DMS153 (cell line): Measurements from ENCODE around the gene SH3BP5L.
"Not testable (repeated sequence)": the region's sequence is repeated elsewhere in the genome, so short reads cannot be mapped to it uniquely, and the experiment has no call there.

Experiments used
- DNase-seq: peaks from one replicate; lab custom pipeline; 2025; lab: John Stamatoyannopoulos, UW

The SH3BP5L gene

GRCh38 chr1:248850536-248851251 lies 25.0 kb upstream of the SH3BP5L start:
- no peak for DNase-seq

GRCh38 chr1:248850124-248850523 lies 24.4 kb upstream of the SH3BP5L start:
- DNase-seq: no peak

DNA sequence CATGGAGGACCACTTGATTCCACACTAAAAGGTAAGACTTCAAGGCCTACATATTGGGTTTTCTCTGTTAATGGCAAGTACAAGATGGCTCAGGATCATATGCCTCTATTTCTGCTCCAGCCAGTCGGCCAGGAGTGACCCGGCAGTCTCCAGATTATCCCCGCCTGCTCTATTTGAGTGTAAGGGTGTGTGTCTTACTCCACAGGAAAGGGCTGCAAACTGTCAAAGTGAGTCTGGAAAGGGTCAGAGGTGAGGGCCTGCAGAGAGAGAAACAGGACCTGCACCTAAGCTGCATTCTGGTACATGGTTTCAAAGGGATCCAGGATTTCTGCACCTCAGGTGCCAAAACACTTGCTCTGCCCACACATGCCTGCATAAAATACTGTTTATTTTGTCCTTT lies 23.9 kb upstream of the SH3BP5L start:
- no peak for DNase-seq

- DNase-seq: no peak
These were observed 23.4 kb upstream of the SH3BP5L start for GRCh38 chr1:248849152-248849551.

DNA sequence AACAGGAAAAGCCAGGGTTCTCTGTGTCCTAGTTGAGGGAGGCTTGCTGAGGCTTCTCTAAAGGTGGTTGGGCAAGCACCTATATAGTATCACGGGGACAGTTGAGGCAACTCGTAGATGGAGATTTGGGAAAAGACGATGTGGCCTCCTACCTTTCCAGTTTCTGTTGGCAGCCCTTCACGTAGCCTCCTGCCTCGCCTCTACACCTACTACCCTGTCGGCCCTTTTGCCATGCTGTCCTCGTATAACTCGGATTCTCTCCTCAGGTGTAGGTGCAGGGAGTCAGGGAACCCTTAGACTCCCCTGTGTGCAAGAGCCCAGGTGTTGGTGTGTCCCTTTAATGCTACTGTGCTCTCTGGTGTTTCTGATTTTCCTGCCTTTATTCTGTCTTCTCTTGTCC lies 22.9 kb upstream of the SH3BP5L start:
- no peak for DNase-seq

GRCh38 chr1:248847956-248848561 lies 22.3 kb upstream of the SH3BP5L start:
- no peak for DNase-seq

GRCh38 chr1:248847181-248847955 lies 21.7 kb upstream of the SH3BP5L start:
- DNase-seq: no peak

DNA sequence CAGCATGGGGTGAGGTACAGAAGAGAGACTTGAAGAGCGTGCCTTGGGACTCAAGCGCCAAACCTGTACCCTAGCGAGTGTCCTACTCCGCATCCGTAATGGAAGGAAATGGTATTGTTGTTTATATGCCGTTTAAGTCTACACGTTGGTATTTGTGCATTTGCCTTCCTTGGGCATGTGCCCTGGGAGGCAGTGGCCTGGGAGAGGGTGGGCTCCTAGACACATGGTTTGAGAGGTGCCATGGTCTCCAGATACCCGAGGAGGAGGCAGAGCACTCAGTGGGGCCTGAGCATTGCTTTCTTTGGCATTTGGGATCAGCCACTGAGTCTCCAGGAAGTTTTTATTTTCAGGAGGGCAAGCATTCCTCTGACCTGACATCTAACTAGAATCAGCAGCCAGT lies 18.8 kb upstream of the SH3BP5L start:
- no peak for DNase-seq

DNA sequence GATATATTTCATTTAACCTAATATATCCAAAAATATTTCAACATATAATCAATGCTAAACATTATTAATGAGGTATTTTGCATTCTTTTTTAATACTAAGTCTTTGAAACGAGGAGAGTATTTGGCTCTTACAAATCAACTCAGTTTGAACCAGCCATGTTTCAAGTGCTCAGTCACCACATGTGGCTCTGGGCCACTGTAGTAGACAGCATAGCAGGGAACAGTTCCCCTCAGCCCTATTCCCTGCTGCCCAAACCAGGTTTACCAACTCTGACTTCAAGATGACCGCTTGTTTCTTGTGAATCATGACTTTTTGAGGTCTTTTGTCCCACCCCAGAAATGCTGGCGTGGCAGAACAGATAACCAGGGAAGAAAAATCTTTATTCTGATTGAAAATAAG lies 18.0 kb upstream of the SH3BP5L start:
- no peak for DNase-seq

DNA sequence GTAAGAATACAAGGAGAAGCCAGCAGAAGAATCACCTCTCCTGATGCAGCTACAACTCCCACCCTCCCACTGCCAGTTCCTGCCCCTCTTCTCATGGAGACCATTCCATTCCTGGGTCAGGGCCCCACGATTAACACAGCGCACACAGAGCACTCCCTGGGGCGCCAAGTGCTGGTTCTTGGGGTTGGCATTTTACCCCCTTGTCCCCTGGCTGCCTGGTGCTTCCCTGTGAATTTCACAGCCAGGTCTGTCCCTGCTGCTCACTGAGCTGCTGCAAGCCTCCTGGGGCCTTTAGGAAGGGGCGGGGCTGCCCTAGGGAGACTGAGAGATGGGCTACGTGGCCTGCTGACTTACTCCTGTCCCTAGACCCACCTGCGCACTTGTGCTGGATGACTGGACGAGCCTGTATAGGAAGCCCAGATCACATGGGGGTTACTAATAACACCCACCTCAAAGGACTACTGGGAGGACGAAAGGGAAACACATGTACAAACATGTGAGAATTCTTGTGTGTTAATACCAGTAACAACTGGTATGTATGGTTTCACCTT lies 17.1 kb upstream of the SH3BP5L start:
- DNase-seq: no peak

DNA sequence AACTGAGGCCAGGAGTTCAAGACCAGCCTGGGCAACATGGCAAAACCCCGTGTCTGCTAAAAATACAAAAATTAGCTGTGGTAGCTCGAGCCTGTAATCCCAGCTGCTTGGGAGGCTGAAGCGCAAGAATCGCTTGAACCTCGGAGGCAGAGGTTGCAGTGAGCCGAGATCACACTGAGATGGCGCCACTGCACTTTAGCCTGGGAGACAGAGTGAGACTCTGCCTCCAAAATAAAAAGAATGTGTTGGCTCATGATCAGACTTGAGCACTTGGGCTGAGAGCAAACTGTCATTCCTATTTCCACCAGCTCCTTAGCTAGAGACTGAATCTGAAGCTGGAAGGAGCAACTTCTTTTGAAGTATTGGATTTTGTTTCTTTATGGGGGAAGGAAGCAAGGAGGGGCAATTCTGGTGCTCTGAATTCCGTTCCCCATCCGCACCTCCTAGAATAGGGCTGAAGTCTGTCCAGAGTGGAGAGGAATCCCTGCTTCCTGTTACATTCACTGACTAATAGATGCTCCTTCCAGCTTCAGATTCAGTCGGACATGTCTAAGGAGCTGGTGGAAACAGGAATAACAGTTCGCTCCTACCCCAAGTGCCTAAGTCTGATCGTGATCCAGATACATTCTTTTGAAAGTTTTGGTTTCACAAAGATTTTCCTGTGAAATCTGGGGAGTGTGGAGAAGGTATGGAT lies 16.1 kb upstream of the SH3BP5L start:
- no peak for DNase-seq

GRCh38 chr1:248840946-248841345 lies 15.2 kb upstream of the SH3BP5L start:
- no peak for DNase-seq

GRCh38 chr1:248839168-248839555 lies 13.4 kb upstream of the SH3BP5L start:
- DNase-seq: no peak

GRCh38 chr1:248838357-248839167 lies 12.8 kb upstream of the SH3BP5L start:
- peak; percentile 86 for DNase-seq

GRCh38 chr1:248837781-248838356 lies 12.2 kb upstream of the SH3BP5L start, which contains the start of gene ZNF672:
Gene ZNF672, plus strand, starts transcription at chr1:248838224. Its CDS starts 9,051 bp downstream, at chr1:248847275.
- peak; percentile 100 for DNase-seq

- peak; percentile 53 for DNase-seq
These were observed 11.5 kb upstream of the SH3BP5L start for GRCh38 chr1:248837045-248837780.

- DNase-seq: no peak
These were observed 8.7 kb upstream of the SH3BP5L start for GRCh38 chr1:248834343-248834940.

GRCh38 chr1:248831842-248832241 lies 6.1 kb upstream of the SH3BP5L start:
- no peak for DNase-seq

- DNase-seq: not testable (repeated sequence)
These were observed 5.0 kb upstream of the SH3BP5L start for GRCh38 chr1:248830718-248831017.

DNA sequence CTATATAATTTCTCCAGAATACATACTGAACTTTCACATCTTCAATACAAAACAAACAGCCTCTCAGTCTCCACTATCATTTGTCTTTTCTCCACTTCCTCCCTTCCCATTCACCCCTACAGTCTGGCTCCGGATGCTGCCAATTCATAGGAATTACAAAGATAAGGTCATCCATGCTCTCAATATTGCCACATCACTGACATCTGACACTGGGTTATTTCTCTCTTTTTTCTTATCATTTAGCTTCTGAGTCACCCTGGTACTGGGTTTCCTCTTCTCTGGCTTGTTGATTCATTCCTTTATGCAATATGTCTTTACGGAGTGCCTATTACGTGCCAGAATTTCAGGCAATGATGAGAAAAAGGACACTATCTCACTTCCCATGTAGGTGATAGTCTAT lies 3.1 kb upstream of the SH3BP5L start:
- no peak for DNase-seq
